Measurements from ENCODE around the gene NHS.

Gene NHS

DNA sequence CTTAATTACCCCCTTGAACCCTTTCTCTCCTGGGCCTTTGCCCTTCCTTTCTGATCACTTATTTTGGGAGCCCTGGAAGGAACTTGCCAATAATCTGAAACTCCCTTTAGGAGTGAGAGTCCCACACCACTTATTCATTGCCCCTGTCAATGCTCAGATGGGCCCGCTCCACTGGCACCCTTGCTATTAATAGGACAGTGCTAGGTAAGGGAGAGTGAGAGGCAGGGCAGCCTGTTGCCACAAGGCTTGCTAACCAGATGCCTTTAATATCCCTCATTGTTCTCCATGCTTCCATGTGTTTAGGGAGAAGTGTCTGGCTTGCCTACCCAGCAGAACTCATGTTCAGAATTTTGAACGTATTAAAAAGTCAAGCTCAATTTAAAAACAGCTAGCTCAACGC, 1.7 kb upstream of the NHS start:
- Histone ChIP-seq H3K9ac (ENCODE audit: low read depth, low read length) (no peak overlapping the region), H3K27ac (ENCODE audit: low read length) (no peak overlapping the region), H3K36me3 (ENCODE audit: insufficient read depth, low read length) (no peaks in the 10 kb centered on the region), H3K9me3 (ENCODE audit: insufficient read depth, low read length, severe bottlenecking) (no peaks in the 10 kb centered on the region), H3K79me2 (ENCODE audit: insufficient read depth, low read length) (no peaks in the 10 kb centered on the region), H3K4me3 (ENCODE audit: low read depth in 1 of 2, low read length in 2 of 2) (no peak overlapping the region), H4K20me1 (ENCODE audit: insufficient read depth, low read length) (no peaks in the 10 kb centered on the region), H3K4me2 (ENCODE audit: insufficient read depth, low read length) (no peak overlapping the region), H2AFZ (ENCODE audit: low read depth, low read length) (no peak overlapping the region), H3K27me3 (ENCODE audit: insufficient read depth, low read length, poor library complexity) (no peaks in the 10 kb centered on the region), H3K4me1 (ENCODE audit: insufficient read depth, low read length) (no peaks in the 10 kb centered on the region)
- DNase-seq (no peak), ATAC-seq (ENCODE audit: insufficient read depth, low read depth) (no peak)
- TF ChIP-seq EZH2 (IDR thresholded peaks at IDR 0.05; ENCODE audit: borderline replicate concordance, low read depth, low read length, severe bottlenecking) (no peak), CTCF (IDR thresholded peaks at IDR 0.05; ENCODE audit: borderline replicate concordance, extremely low read depth, low read length, poor library complexity, severe bottlenecking) (no peak)

GRCh38 chrX:17375367-17375636, 302 bp downstream of the NHS start:
- Histone ChIP-seq H3K36me3 (ENCODE audit: insufficient read depth, low read length) (no peaks in the 10 kb centered on the region), H3K9ac (ENCODE audit: low read depth, low read length) (no peak overlapping the region), H3K4me1 (ENCODE audit: insufficient read depth, low read length) (no peaks in the 10 kb centered on the region), H3K27ac (ENCODE audit: low read length) (no peak overlapping the region), H3K79me2 (ENCODE audit: insufficient read depth, low read length) (no peaks in the 10 kb centered on the region), H3K9me3 (ENCODE audit: insufficient read depth, low read length, severe bottlenecking) (no peaks in the 10 kb centered on the region), H3K27me3 (ENCODE audit: insufficient read depth, low read length, poor library complexity) (no peaks in the 10 kb centered on the region), H3K4me3 (ENCODE audit: low read depth in 1 of 2, low read length in 2 of 2) (no peak overlapping the region), H4K20me1 (ENCODE audit: insufficient read depth, low read length) (no peaks in the 10 kb centered on the region), H3K4me2 (ENCODE audit: insufficient read depth, low read length) (no peak overlapping the region), H2AFZ (ENCODE audit: low read depth, low read length) (no peak overlapping the region)
- ATAC-seq (ENCODE audit: insufficient read depth, low read depth), result no peak
- TF ChIP-seq CTCF (IDR thresholded peaks at IDR 0.05; ENCODE audit: borderline replicate concordance, extremely low read depth, low read length, poor library complexity, severe bottlenecking), result no peak
- TF ChIP-seq EZH2 (IDR thresholded peaks at IDR 0.05; ENCODE audit: borderline replicate concordance, low read depth, low read length, severe bottlenecking), result no peak
- DNase-seq, result no peak

- TF ChIP-seq EZH2 (IDR thresholded peaks at IDR 0.05; ENCODE audit: borderline replicate concordance, low read depth, low read length, severe bottlenecking) (no peak), CTCF (IDR thresholded peaks at IDR 0.05; ENCODE audit: borderline replicate concordance, extremely low read depth, low read length, poor library complexity, severe bottlenecking) (no peak)
- Histone ChIP-seq H3K79me2 (ENCODE audit: insufficient read depth, low read length) (no peaks in the 10 kb centered on the region), H4K20me1 (ENCODE audit: insufficient read depth, low read length) (no peaks in the 10 kb centered on the region), H2AFZ (ENCODE audit: low read depth, low read length) (no peak overlapping the region), H3K4me1 (ENCODE audit: insufficient read depth, low read length) (no peaks in the 10 kb centered on the region), H3K4me3 (ENCODE audit: low read depth in 1 of 2, low read length in 2 of 2) (no peak overlapping the region), H3K9ac (ENCODE audit: low read depth, low read length) (no peak overlapping the region), H3K9me3 (ENCODE audit: insufficient read depth, low read length, severe bottlenecking) (no peaks in the 10 kb centered on the region), H3K27me3 (ENCODE audit: insufficient read depth, low read length, poor library complexity) (no peaks in the 10 kb centered on the region), H3K27ac (ENCODE audit: low read length) (no peak overlapping the region), H3K36me3 (ENCODE audit: insufficient read depth, low read length) (no peaks in the 10 kb centered on the region), H3K4me2 (ENCODE audit: insufficient read depth, low read length) (no peak overlapping the region)
- DNase-seq, result no peak
- ATAC-seq (ENCODE audit: insufficient read depth, low read depth), result no peak
Measured at GRCh38 chrX:17375637-17376430, 834 bp downstream of the NHS start.
